Endodermal cell (in vitro differentiated cells): ENCODE results near the gene FDXR. TPM values are rescaled to one million over a fixed set of nuclear protein-coding genes. Genes with fewer than 3 reads are reported as not detected.

ENCODE experiments used
- DNase-seq: peaks from one replicate; pipeline ENCODE4 v3.0.0-alpha.2; 2017
- H3K27ac ChIP-seq: 2 replicates; pipeline ENCODE4 v1.5.1; 2013; ENCODE audit warnings: mild to moderate bottlenecking, low read depth, low read length, moderate library complexity
- H3K27me3 ChIP-seq: 2 replicates; pipeline ENCODE4 v1.6.1; 2013; ENCODE audit warnings: mild to moderate bottlenecking, low read length, moderate library complexity; ENCODE audit not compliant: insufficient read depth, control insufficient read depth, poor library complexity, severe bottlenecking
- H3K36me3 ChIP-seq: 2 replicates; pipeline ENCODE4 v1.7.0; 2013; ENCODE audit warnings: mild to moderate bottlenecking, low read length, moderate library complexity; ENCODE audit not compliant: control insufficient read depth, insufficient read depth
- H3K4me1 ChIP-seq: one replicate; pipeline ENCODE4 v1.7.0; 2013; ENCODE audit warnings: low read length; ENCODE audit not compliant: control insufficient read depth, insufficient read depth
- H3K4me3 ChIP-seq: 2 replicates; pipeline ENCODE4 v1.5.1; 2013; ENCODE audit warnings: mild to moderate bottlenecking, low read length, moderate library complexity
- H3K9ac ChIP-seq: 2 replicates; pipeline ENCODE4 v1.6.1; 2013; ENCODE audit warnings: mild to moderate bottlenecking, low read length, moderate library complexity; ENCODE audit not compliant: poor library complexity, severe bottlenecking; ENCODE audit errors: extremely low read depth
- H3K9me3 ChIP-seq: 2 replicates; pipeline ENCODE4 v1.6.1; 2013; ENCODE audit warnings: mild to moderate bottlenecking, low read length, moderate library complexity; ENCODE audit not compliant: control insufficient read depth
- H3K27ac Mint-ChIP-seq: 2 replicates; pipeline ENCODE4 v1.8.0; 2020; ENCODE audit warnings: mixed read lengths
- H3K27me3 Mint-ChIP-seq: 2 replicates; pipeline ENCODE4 v1.8.0; 2021; ENCODE audit warnings: mild to moderate bottlenecking, mixed read lengths; ENCODE audit not compliant: insufficient read depth
- H3K36me3 Mint-ChIP-seq: 2 replicates; pipeline ENCODE4 v1.8.0; 2020; ENCODE audit warnings: low read depth, mixed read lengths
- H3K4me1 Mint-ChIP-seq: 2 replicates; pipeline ENCODE4 v1.8.0; 2020; ENCODE audit warnings: mixed read lengths
- H3K4me3 Mint-ChIP-seq: 2 replicates; pipeline ENCODE4 v1.8.0; 2020; ENCODE audit warnings: mild to moderate bottlenecking, moderate library complexity, mixed read lengths
- H3K9me3 Mint-ChIP-seq: 2 replicates; pipeline ENCODE4 v1.8.0; 2020; ENCODE audit warnings: mild to moderate bottlenecking, mixed read lengths
- WGBS, 2 experiments: methylation state at CpG; one replicate each; pipeline versions ENCODE4 v1.1.5 to v1.1.7; 2013; ENCODE audit warnings: missing lambda C conversion rate in 2 of 2, mixed read lengths in 1 of 2; ENCODE audit not compliant: insufficient coverage in 1 of 2, insufficient read length in 1 of 2; 5-methylcytosine and 5-hydroxymethylcytosine counted together
- total RNA-seq, 2 donors: library from RNA; stranded (reverse); fragmentation: NEBNext Ultra II Directional in 1 of 2; extraction: Animal tissue kit (Norgen Biotek cat#: 25700) in 1 of 2; gene quantifications; 2 replicates in 1 of 2; 3 replicates in 1 of 2; pipeline ENCODE4 v1.2.1, GENCODE V29; 2021
- TF ChIP-seq, protein P1 (sequence below): fragments of 200-600 bp; sonication (generic); conservative IDR thresholded peaks from 2 replicates; pipeline ENCODE4 v1.5.0; 2021; ENCODE audit warnings: antibody characterized with exemption, mild to moderate bottlenecking

Gene FDXR
- total RNA-seq, 2 donors from 2014 or later = 17.3 to 19.4 TPM

GRCh38 chr17:74888469-74888868 lies 15.7 kb upstream of the FDXR start:
- Histone ChIP-seq H3K36me3 (no peaks in the 10 kb centered on the region), H3K4me3 (no peak overlapping the region), H3K9ac (no peak overlapping the region), H3K4me1 (no peaks in the 10 kb centered on the region), H3K9me3 (no peaks in the 10 kb centered on the region), H3K27me3 (peaks cover 27% of the 10 kb centered on the region), H3K27ac (no peak overlapping the region)
- H3K36me3 Mint-ChIP-seq = no peaks in the 10 kb centered on the region
- 83 to 84% methylated on average over 10 to 13 of the region's 13 CpGs for WGBS, 2 experiments
- H3K4me3 Mint-ChIP-seq = no peak overlapping the region
- no peaks in the 10 kb centered on the region for H3K4me1 Mint-ChIP-seq
- no peak overlapping the region for H3K27ac Mint-ChIP-seq
- H3K27me3 Mint-ChIP-seq = peaks cover 34% of the 10 kb centered on the region
- no peaks in the 10 kb centered on the region for H3K9me3 Mint-ChIP-seq
- DNase-seq = no peak
- TF ChIP-seq, protein P1, sequence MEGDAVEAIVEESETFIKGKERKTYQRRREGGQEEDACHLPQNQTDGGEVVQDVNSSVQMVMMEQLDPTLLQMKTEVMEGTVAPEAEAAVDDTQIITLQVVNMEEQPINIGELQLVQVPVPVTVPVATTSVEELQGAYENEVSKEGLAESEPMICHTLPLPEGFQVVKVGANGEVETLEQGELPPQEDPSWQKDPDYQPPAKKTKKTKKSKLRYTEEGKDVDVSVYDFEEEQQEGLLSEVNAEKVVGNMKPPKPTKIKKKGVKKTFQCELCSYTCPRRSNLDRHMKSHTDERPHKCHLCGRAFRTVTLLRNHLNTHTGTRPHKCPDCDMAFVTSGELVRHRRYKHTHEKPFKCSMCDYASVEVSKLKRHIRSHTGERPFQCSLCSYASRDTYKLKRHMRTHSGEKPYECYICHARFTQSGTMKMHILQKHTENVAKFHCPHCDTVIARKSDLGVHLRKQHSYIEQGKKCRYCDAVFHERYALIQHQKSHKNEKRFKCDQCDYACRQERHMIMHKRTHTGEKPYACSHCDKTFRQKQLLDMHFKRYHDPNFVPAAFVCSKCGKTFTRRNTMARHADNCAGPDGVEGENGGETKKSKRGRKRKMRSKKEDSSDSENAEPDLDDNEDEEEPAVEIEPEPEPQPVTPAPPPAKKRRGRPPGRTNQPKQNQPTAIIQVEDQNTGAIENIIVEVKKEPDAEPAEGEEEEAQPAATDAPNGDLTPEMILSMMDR = no peak

GRCh38 chr17:74883241-74883745 lies 10.5 kb upstream of the FDXR start:
- H3K27ac Mint-ChIP-seq = no peak overlapping the region
- H3K36me3 Mint-ChIP-seq = no peaks in the 10 kb centered on the region
- H3K4me1 Mint-ChIP-seq = no peaks in the 10 kb centered on the region
- WGBS, 2 experiments = 82 to 84% methylated on average over 12 to 15 of the region's 15 CpGs
- H3K27me3 Mint-ChIP-seq = peaks cover 20% of the 10 kb centered on the region
- Histone ChIP-seq H3K36me3 (no peaks in the 10 kb centered on the region), H3K4me1 (no peaks in the 10 kb centered on the region), H3K27ac (no peak overlapping the region), H3K27me3 (peaks cover 7% of the 10 kb centered on the region), H3K4me3 (no peak overlapping the region), H3K9me3 (no peaks in the 10 kb centered on the region), H3K9ac (no peak overlapping the region)
- TF ChIP-seq, protein P1 = no peak
- no peaks in the 10 kb centered on the region for H3K9me3 Mint-ChIP-seq
- no peak overlapping the region for H3K4me3 Mint-ChIP-seq
- peak; percentile 60 for DNase-seq

GRCh38 chr17:74882517-74883240 lies 9.9 kb upstream of the FDXR start:
- Histone ChIP-seq H3K4me3 (no peak overlapping the region), H3K4me1 (no peaks in the 10 kb centered on the region), H3K36me3 (no peaks in the 10 kb centered on the region), H3K9me3 (no peaks in the 10 kb centered on the region), H3K9ac (no peak overlapping the region), H3K27ac (no peak overlapping the region), H3K27me3 (peaks cover 7% of the 10 kb centered on the region)
- no peak overlapping the region for H3K27ac Mint-ChIP-seq
- peak; percentile 59 for DNase-seq
- H3K4me3 Mint-ChIP-seq = no peak overlapping the region
- 84 to 85% methylated on average over 17 to 20 of the region's 20 CpGs for WGBS, 2 experiments
- peaks cover 20% of the 10 kb centered on the region for H3K27me3 Mint-ChIP-seq
- no peaks in the 10 kb centered on the region for H3K36me3 Mint-ChIP-seq
- no peaks in the 10 kb centered on the region for H3K4me1 Mint-ChIP-seq
- TF ChIP-seq, protein P1 = no peak
- no peaks in the 10 kb centered on the region for H3K9me3 Mint-ChIP-seq
